Measurements from ENCODE around the gene SPCS3. TPM values are rescaled to one million over a fixed set of nuclear protein-coding genes. Genes with fewer than 3 reads are reported as not detected.

The SPCS3 gene
- total RNA-seq, 2 donors from 2014 or later: 79.1 to 87.2 TPM

DNA sequence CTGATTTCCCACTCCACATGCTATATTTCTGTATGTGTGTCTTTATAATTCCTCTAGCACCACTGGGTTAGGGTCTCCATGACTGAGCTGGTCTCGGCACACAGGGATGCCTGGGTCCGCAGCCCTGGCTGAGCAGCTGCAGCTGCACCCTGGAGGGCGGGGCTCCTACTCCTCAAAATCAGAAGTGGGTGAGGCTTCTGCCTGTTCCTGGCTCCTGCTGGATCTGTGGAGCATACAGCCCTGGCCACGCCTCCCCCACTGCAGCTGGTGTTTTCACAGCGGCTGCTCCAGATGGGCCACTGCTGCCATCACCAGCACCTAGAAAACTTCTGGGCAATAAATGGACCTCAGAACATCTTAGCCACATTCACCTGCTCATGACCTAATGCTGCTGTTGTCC lies 30.9 kb downstream of the SPCS3 start:
- DNase-seq: no peak
- no peaks in the 10 kb centered on the region for H3K4me1 ChIP-seq
- TF ChIP-seq, protein P1, sequence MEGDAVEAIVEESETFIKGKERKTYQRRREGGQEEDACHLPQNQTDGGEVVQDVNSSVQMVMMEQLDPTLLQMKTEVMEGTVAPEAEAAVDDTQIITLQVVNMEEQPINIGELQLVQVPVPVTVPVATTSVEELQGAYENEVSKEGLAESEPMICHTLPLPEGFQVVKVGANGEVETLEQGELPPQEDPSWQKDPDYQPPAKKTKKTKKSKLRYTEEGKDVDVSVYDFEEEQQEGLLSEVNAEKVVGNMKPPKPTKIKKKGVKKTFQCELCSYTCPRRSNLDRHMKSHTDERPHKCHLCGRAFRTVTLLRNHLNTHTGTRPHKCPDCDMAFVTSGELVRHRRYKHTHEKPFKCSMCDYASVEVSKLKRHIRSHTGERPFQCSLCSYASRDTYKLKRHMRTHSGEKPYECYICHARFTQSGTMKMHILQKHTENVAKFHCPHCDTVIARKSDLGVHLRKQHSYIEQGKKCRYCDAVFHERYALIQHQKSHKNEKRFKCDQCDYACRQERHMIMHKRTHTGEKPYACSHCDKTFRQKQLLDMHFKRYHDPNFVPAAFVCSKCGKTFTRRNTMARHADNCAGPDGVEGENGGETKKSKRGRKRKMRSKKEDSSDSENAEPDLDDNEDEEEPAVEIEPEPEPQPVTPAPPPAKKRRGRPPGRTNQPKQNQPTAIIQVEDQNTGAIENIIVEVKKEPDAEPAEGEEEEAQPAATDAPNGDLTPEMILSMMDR (IDR thresholded peaks at IDR 0.05): no peak
- no peak for TF ChIP-seq POLR2A (IDR thresholded peaks at IDR 0.05)
- no peak for ATAC-seq
- H3K27ac ChIP-seq: no peak overlapping the region
- no peaks in the 10 kb centered on the region for H3K27me3 ChIP-seq
- 95 to 96% methylated on average over 4 to 5 of the region's 5 CpGs for WGBS, 2 donors
- H3K9me3 ChIP-seq: no peaks in the 10 kb centered on the region
- no peak overlapping the region for H3K4me3 ChIP-seq
- no peaks in the 10 kb centered on the region for H3K36me3 ChIP-seq (replicated peaks in 1 of 2; ENCODE audit: insufficient read depth in 1 of 2, low read depth in 2 of 2)
- intact Hi-C loops (cut with DNase I): no loop called here

DNA sequence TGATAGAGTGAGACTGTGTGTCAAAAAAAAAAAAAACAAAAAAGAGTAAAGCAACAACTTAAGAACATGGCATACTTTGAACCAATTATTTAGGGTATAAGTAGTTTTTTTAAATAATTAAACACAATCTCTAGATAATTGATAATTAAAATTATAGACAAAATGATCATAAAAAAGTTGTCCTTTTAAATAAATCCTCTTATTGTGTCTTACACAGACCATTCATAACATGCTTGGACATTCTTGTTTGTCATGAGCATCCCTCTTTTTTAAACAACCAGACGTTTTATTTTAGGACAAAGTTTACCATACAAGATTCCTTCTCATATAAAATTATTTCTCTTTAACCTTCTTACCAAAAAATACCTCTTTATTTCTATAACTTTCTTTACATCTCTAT lies 35.1 kb downstream of the SPCS3 start:
- no peaks in the 10 kb centered on the region for H3K36me3 ChIP-seq (replicated peaks in 1 of 2; ENCODE audit: insufficient read depth in 1 of 2, low read depth in 2 of 2)
- WGBS, 2 donors: 50 to 62% methylated on average over 1 of the region's 1 CpG
- DNase-seq (no peak), ATAC-seq (no peak)
- no peak overlapping the region for H3K27ac ChIP-seq
- no peaks in the 10 kb centered on the region for H3K27me3 ChIP-seq
- TF ChIP-seq POLR2A (IDR thresholded peaks at IDR 0.05): no peak
- TF ChIP-seq, protein P1 (IDR thresholded peaks at IDR 0.05): no peak
- intact Hi-C loops (cut with DNase I): no loop called here
- no peaks in the 10 kb centered on the region for H3K4me1 ChIP-seq
- H3K4me3 ChIP-seq: no peak overlapping the region
- no peaks in the 10 kb centered on the region for H3K9me3 ChIP-seq

DNA sequence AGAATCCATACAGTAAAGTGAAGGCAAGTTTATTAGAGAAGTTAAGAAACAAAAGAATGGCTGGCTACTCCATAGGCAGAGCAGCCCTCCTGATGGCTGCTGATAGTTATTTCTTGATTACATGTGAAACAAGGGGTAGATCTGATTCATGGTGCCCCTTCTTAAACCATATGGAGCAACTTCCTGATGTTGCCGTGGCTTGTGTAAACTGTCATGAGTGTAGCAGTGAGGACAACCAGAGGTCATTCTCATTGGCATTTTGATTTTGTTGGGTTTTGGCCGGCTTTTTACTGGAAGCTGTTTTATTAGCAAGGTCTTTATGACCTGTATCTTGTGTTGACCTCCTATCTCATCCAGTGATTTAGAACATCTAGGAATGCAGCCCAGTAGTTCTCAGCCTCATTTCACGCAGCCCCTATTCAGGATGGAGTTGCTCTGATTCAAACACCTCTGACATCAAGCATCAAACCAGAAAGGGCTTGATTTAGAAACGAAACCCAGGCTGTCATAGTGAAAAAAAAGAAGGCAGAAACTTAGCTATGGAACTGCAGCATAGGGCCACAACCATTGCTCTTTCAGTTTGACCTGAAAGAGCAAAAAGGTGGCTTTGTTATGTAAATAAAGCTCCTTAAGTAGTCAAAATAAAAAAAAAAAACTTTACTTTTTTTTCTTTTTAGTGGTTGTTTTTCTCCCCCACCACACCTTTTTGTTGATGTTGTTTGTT lies 37.8 kb downstream of the SPCS3 start:
- intact Hi-C loops (cut with DNase I): no loop called here
- no peak for TF ChIP-seq POLR2A (IDR thresholded peaks at IDR 0.05)
- TF ChIP-seq, protein P1 (IDR thresholded peaks at IDR 0.05): no peak
- no peak for ATAC-seq
- Histone ChIP-seq H3K36me3 (replicated peaks in 1 of 2; ENCODE audit: insufficient read depth in 1 of 2, low read depth in 2 of 2) (no peaks in the 10 kb centered on the region), H3K9me3 (no peaks in the 10 kb centered on the region), H3K4me3 (no peak overlapping the region), H3K27ac (no peak overlapping the region), H3K4me1 (no peaks in the 10 kb centered on the region), H3K27me3 (no peaks in the 10 kb centered on the region)
- no peak for DNase-seq
- WGBS, 2 donors: 58 to 60% methylated on average over 4 of the region's 4 CpGs

DNA sequence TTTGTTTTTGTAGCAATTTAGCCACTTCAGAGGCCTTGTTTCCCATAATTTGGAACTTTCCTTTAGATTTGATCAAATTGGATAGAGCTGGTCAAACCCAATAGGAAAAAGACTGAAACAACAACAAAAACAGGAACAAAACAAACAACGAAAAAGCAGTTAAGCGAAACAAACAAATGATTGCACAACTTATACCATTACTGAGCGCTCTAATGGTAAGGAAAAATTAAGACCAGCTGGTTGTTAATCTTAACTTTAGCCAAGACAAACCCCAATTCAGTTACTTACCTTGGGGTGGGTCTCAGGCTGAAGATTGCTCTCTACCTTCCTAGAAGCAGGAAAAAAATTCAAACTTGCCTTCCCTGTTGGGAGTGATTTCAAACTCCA lies 38.3 kb downstream of the SPCS3 start:
- no peaks in the 10 kb centered on the region for H3K36me3 ChIP-seq (replicated peaks in 1 of 2; ENCODE audit: insufficient read depth in 1 of 2, low read depth in 2 of 2)
- 88 to 89% methylated on average over 3 of the region's 3 CpGs for WGBS, 2 donors
- no peaks in the 10 kb centered on the region for H3K9me3 ChIP-seq
- no peaks in the 10 kb centered on the region for H3K4me1 ChIP-seq
- DNase-seq (no peak), ATAC-seq (no peak)
- H3K27ac ChIP-seq: no peak overlapping the region
- TF ChIP-seq, protein P1 (IDR thresholded peaks at IDR 0.05): no peak
- no peak for TF ChIP-seq POLR2A (IDR thresholded peaks at IDR 0.05)
- H3K4me3 ChIP-seq: no peak overlapping the region
- intact Hi-C loops (cut with DNase I): no loop called here
- no peaks in the 10 kb centered on the region for H3K27me3 ChIP-seq

DNA sequence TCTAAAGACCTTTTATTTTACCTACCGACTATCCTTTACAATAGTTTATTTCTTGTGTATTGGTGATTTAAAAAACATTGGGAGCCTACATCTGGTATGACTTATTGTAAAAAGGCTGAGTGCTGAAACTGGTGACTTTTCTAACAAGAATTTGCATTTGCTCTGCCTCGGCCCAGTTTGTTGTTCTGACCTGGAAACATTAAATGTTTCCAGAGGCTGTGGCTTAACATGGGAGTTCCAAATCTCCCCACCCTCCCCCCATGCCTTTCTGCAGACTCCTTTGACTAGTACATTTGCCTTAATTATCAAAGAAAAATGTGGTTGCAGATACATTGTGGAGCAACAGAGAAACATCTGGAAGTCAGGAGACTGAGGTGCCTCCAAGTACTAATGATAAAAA lies 39.8 kb downstream of the SPCS3 start:
- Histone ChIP-seq H3K27ac (no peak overlapping the region), H3K4me3 (no peak overlapping the region), H3K4me1 (no peaks in the 10 kb centered on the region), H3K27me3 (no peaks in the 10 kb centered on the region), H3K9me3 (no peaks in the 10 kb centered on the region), H3K36me3 (replicated peaks in 1 of 2; ENCODE audit: insufficient read depth in 1 of 2, low read depth in 2 of 2) (no peaks in the 10 kb centered on the region)
- no peak for ATAC-seq
- TF ChIP-seq POLR2A (IDR thresholded peaks at IDR 0.05): no peak
- TF ChIP-seq, protein P1 (IDR thresholded peaks at IDR 0.05): no peak
- no peak for DNase-seq
- intact Hi-C loops (cut with DNase I): no loop called here
- WGBS, 2 donors: 75 to 90% methylated on average over 2 of the region's 2 CpGs
